Measurements from ENCODE around the gene IWS1. TPM values are rescaled to one million over a fixed set of nuclear protein-coding genes. Genes with fewer than 3 reads are reported as not detected.
A peak's percentile ranks its signal among the peaks of the same experiment; 100 is the strongest.

The IWS1 gene
- total and polyA plus RNA-seq, 10 of the 15 experiments (the other 5 are each of a cell fraction or from before 2014, with no cell fraction given) = 21.9 to 68.9 (median 45.8) TPM

DNA sequence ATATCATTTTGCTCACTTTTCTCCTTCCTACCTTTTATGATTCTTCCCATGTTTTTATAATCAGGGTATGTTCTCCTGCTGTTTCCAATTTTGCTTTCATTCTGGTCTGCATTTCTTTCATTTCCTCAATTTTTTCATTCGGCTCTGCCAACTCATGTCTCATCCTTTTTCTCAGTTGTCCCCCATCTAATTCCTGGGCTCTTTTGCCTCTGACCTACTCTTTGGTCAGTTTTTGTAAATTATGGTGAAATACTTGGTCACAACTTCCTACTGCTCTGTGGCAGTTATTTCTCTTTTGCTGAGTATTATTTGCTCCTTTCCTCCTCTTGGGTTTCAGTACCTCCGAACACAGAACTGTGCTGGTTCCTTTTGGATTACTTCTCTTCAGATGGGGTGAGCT, 36.6 kb upstream of the IWS1 start:
- H2AFZ ChIP-seq (ENCODE audit: control insufficient read depth, low read depth, low read length) = no peak overlapping the region; the same call in 1 of the 2 replicates
- no peak for FAIRE-seq
- 20% methylated on average over 2 of the region's 2 CpGs for whole genome bisulfite sequencing (ENCODE audit: insufficient coverage, insufficient replicate concordance, low lambda C conversion rate, missing lambda C conversion rate)
- H3K36me3 ChIP-seq (ENCODE audit: control insufficient read depth in 2 of 2, insufficient read depth in 2 of 2, low read length in 1 of 2) = no peaks in the 10 kb centered on the region
- RAD21 ChIA-PET (ENCODE audit: unreplicated experiment) = interaction anchor here (0.9 to 2.2 kb wide), 5 partner anchors 29 to 267 kb away, joined by 3 to 15 read pairs (median 5); partner anchors contain the start of gene IWS1
- SMC1A ChIA-PET (ENCODE audit: uncharacterized antibody, unreplicated experiment) = interaction anchor here (0.7 to 2.5 kb wide), 13 partner anchors 13 to 152 kb away, joined by 3 to 16 read pairs (median 5); partner anchors contain the start of gene IWS1
- no peaks in the 10 kb centered on the region for H4K20me1 ChIP-seq (ENCODE audit: control insufficient read depth, insufficient read depth)
- peak overlapping the region; percentile 90 for H3K4me2 ChIP-seq (ENCODE audit: control insufficient read depth, insufficient read depth)
- intact Hi-C loops (cut with micrococcal nuclease; ENCODE audit: unreplicated experiment) = loop anchor here (1.0 kb wide), 1 partner anchor 37 kb away; the partner anchor contains the start of gene IWS1
- no peak for DNase-seq (ENCODE audit: low read depth, low spot score)
- ATAC-seq = no peak
- H3K27ac ChIP-seq (ENCODE audit: control insufficient read depth, insufficient read depth) = peak overlapping the region; percentile 70
- no peak overlapping the region; the same call in 1 of the 2 replicates for H3K4me3 ChIP-seq
- POLR2A ChIA-PET = interaction anchor here (1.6 kb wide), 2 partner anchors 12 to 36 kb away, joined by 6 to 8 read pairs; partner anchors contain the start of gene IWS1
- H3K9me3 ChIP-seq (replicated peaks; ENCODE audit: control insufficient read depth, insufficient read depth, low read length) = no peaks in the 10 kb centered on the region; the same call in 2 of the 3 replicates
- TF ChIP-seq SPI1 (IDR thresholded peaks at IDR 0.05; ENCODE audit: borderline replicate concordance, insufficient read depth, low read depth, low read length) = peak; percentile 3; the same call in 1 of the 2 replicates
- TF ChIP-seq, protein P1, sequence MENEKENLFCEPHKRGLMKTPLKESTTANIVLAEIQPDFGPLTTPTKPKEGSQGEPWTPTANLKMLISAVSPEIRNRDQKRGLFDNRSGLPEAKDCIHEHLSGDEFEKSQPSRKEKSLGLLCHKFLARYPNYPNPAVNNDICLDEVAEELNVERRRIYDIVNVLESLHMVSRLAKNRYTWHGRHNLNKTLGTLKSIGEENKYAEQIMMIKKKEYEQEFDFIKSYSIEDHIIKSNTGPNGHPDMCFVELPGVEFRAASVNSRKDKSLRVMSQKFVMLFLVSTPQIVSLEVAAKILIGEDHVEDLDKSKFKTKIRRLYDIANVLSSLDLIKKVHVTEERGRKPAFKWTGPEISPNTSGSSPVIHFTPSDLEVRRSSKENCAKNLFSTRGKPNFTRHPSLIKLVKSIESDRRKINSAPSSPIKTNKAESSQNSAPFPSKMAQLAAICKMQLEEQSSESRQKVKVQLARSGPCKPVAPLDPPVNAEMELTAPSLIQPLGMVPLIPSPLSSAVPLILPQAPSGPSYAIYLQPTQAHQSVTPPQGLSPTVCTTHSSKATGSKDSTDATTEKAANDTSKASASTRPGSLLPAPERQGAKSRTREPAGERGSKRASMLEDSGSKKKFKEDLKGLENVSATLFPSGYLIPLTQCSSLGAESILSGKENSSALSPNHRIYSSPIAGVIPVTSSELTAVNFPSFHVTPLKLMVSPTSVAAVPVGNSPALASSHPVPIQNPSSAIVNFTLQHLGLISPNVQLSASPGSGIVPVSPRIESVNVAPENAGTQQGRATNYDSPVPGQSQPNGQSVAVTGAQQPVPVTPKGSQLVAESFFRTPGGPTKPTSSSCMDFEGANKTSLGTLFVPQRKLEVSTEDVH (IDR thresholded peaks at IDR 0.05; ENCODE audit: low read depth, partially characterized antibody) = no peak
- BruUV-seq (replicated peaks) = no TSS peak
- H3K4me1 ChIP-seq (ENCODE audit: control insufficient read depth, insufficient read depth, low read length) = peaks cover 17% of the 10 kb centered on the region
- no peak overlapping the region for H3K9ac ChIP-seq (ENCODE audit: control insufficient read depth, insufficient read depth, low read length)
- in situ Hi-C loops (cut with MboI) = no loop called here
- CTCF ChIA-PET = interaction anchor here (0.8 to 2.2 kb wide), 11 partner anchors 12 to 173 kb away, joined by 3 to 13 read pairs (median 4); partner anchors contain the start of gene IWS1
- no peaks in the 10 kb centered on the region for H3K79me2 ChIP-seq (ENCODE audit: control insufficient read depth, insufficient read depth, low read length)
- 0 out of 4 replicates have a peak, but pooled peaks cover 0 to 4% of the 10 kb centered on the region in 2 experiments for H3K27me3 ChIP-seq (replicated peaks in 1 of 2; ENCODE audit: control insufficient read depth in 2 of 2, insufficient read depth in 2 of 2, low read length in 1 of 2)

All from GM12878 (cell line).